HG03378 (cell line): ENCODE data around the gene ITCH.
A peak's percentile ranks its signal among the peaks of the same experiment; 100 is the strongest.

ENCODE experiments used
- ATAC-seq: cut with Tn5 transposase; IDR thresholded peaks from one replicate; pipeline ENCODE4 v1.9.1; 2021; ENCODE audit warnings: mild to moderate bottlenecking, moderate library complexity; ENCODE audit not compliant: unreplicated experiment

Gene ITCH

DNA sequence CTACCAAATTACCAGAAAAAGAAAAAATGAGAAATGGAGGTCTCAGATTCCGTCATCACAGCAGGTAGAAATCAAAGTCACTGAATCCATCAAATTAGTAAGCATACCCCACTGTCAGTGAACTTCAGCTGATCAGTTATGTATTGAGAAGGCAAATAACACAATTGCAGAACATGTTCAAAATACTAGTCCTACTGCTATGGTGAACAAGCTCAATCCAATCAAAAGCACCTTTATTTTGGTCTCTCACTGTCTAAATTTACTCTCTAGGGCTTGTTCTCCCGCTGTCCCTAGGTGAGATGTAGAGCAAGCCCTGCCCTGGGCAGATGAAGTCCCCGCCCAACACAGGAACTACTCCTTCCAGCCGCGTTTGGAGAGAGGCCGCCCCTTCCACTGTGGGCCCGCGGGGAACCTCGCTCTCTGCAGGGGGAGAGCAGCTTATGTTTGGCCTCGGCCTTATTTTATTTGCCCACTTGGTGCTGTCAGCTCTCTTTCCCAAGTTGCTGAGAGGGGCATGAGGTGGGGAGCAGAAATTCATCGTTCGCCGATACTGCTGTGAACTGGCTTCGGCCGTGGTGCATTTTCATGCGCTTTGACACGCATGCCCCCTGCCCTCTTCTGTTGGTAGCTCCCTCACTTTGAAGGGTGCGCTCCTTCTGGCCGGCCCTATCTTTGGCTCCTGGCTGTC, 181.2 kb downstream of the ITCH start:
- no peak for ATAC-seq

DNA sequence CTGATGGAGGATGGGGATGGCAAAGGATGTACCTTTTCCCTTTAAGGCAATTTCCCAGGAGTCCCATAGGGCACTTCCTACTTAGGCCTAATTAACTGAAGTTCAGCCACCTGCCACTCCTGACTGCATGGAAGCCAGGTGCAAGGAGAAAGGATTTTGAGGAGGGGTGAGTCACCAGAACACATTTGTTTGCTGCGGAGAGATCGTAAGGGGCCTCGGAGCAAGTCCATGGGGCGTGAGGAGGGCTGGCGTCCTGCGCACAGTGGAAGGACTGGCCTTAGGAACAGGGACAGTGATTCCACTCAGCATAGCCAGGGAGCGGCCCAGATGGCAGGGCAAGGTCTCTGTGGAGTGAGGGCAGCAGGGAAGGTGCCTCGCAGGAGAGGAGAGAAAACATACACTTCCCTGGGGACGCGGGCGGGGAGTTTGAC, 183.7 kb downstream of the ITCH start:
- ATAC-seq = no peak

DNA sequence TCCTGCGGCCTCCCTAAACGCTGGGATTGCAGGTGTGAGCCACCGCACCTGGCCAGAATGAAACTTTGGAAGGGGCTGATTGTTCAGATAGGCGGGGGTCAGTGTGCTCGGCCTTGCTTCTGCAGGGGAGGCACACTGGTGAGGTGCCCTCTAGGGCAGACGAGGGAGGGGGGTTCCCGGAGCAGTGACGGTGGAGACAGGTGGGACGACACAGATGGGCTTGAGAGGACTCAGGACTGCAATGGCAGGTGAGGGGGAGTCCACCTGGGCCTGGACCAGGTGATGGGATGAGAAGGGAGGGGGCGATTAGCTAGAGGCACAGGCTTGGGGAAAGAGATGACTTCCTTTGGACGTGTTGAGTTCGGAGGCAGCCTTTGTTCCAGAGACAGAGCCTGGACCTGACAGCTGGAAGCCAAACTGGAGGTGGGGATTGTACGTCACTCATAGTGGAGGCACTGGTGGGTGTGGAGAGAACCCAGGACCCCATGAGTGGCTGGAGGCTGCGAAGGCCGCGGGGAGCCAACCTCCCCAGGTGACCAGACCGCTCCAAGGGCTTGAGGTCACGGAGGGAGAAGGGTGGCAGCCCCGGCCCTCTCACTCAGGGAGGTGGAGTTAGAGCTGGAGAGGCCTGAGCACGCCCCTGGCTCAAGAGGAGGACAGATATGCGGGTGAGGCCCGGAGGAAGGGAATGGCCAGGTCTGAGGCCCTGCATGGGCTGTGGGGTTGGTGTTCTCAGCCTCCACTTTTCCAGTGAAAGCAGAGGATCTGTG, 185.0 kb downstream of the ITCH start:
- no peak for ATAC-seq

DNA sequence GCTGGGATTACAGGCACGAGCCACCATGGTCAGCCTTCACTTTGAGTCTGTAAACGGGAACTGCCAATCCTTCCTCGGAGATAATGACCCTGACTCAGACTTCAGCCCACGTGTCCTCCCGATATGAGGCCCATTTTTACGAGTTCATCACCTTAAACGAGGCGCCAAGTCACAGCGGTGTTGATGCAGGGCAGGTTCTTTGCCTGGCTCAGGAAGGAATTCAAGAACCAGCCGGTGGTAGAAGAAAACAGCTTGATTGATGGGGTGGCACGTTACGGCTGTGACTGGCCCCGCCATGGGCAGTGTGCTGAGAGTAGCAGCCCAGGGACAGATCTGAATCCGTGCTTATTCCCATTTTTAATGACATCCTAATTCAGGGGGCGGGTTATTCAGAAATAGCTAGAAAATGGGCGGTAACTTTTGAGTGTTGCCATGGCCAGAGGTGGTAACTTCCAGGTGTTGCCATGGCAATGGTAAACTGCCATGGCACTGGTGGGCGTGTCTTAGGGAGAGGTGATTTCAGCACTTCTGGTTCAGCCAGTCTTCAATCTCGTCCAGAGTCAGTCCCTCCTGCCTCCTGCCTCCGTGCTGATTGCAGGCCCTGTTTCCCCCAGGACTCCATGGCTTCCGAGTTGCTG, 186.3 kb downstream of the ITCH start:
- ATAC-seq = no peak

GRCh38 chr20:34549929-34550305, 186.8 kb downstream of the ITCH start:
- no peak for ATAC-seq

GRCh38 chr20:34552569-34552968, 189.5 kb downstream of the ITCH start:
- ATAC-seq = no peak

- no peak for ATAC-seq
Measured at GRCh38 chr20:34553366-34553867, 190.3 kb downstream of the ITCH start.

GRCh38 chr20:34557936-34558319, 194.9 kb downstream of the ITCH start:
- no peak for ATAC-seq

DNA sequence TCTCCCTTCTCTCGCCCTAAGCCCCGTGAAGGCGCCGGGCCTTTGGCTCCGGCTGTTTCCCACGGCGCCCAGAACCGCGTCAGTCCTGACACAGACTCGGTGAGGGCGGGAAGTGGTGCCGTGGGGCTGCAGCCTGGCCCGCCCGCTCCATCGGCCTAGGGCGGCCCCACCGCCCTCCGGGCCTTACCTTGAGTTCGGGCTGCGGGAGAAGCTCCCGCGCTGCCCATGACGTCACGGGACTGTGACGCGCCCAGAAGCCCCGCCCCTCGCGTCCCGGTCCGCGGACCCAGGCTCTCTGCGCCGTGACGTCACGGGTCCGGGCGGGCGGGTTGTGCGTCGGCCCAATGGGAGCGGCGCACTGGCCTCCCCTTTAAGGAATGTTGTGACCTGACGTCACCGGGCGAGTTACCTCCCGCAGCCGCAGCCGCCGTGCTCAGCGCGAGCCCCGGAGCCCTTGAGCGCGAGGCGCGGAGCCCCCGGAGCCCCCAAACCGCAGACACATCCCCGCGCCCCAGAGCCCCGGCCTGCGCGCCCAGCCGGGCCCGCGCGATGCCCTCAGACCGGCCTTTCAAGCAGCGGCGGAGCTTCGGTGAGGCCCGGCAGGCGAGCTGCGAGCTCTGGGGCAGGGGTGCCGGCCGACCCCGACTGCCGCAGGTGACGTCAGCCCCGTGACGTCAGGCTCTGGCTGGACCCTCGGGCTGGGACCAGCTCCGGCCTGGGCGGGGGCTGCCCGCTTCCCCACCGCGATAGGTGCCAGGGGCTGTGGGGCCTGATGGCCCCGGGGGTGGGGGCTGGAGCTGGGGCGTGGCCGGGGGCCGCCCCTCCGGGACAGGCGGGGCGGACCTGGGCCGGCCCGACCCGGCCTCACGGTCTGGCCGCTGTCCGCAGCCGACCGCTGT, 195.5 kb downstream of the ITCH start, which contains the start of gene MAP1LC3A:
MAP1LC3A (plus strand) TSS at position 399 of the 899 bp plus-strand sequence; CDS start at position 550, 151 bp downstream.
- ATAC-seq = peak; percentile 46

DNA sequence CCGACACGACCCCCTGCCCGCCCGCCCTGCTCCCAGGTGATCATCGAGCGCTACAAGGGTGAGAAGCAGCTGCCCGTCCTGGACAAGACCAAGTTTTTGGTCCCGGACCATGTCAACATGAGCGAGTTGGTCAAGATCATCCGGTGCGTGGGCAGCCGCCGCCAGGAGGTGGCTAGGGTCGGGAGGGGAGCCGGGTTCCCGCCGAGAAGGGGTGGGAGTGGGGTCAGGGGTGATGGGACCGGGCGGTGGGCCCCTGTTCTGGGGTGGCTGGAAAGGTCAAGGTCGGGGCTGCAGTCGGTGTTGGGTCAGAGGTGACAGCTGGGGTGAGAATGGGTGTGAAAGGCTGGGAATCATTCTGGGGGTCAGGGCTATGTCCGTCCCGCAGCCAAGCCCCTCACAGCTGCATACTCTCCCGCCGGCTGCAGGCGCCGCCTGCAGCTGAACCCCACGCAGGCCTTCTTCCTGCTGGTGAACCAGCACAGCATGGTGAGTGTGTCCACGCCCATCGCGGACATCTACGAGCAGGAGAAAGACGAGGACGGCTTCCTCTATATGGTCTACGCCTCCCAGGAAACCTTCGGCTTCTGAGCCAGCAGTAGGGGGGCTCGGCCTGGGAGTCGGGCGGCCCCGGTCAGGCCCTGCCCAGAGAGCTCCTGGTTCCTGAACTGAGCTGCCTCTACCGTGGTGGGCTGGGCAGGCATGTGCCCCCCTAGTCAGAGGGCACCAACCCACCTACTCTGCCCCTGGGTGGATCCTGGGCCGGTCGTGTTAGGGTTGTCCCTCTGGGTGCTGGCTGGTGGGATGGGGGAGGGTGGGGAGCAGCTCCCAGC, 196.5 kb downstream of the ITCH start:
- ATAC-seq = no peak

GRCh38 chr20:34560141-34560523, 197.1 kb downstream of the ITCH start:
- no peak for ATAC-seq

DNA sequence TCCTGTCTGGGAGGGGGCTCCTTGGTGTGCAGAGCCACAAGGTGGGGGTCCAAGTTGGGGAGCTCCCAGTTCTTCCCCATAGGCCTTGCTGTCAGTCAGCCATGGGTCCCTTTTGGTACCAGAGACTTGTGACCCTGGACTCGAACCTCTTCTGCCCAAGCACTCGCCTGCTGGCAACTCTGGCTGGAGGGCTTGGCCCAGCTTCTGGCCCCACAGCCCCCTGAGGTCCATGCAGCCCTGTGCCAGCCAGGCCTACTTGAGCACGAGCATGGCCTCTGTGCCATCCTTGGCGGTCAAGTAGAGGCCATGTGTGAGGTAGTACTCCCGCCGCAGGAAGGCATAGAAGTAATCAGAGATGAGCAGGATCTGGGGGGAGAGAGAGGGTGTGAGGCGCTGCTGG, 197.5 kb downstream of the ITCH start:
- ATAC-seq = no peak
